NCI-H2227 treated with DMSO at 0.1 percent for 48 hours (cell line): ENCODE results near the gene UBR3.
"Not testable (repeated sequence)": the region's sequence is repeated elsewhere in the genome, so short reads cannot be mapped to it uniquely, and the experiment has no call there.

Experiments used
- DNase-seq: peaks from one replicate; lab custom pipeline; 2025; lab: John Stamatoyannopoulos, UW

UBR3 gene

GRCh38 chr2:170113168-170113894 lies 286.1 kb downstream of the UBR3 start:
- DNase-seq = no peak

GRCh38 chr2:170115501-170116229 lies 288.4 kb downstream of the UBR3 start:
- DNase-seq = no peak

- DNase-seq = no peak
Measured at GRCh38 chr2:170118641-170119040, 291.4 kb downstream of the UBR3 start.

GRCh38 chr2:170119326-170119725 lies 292.1 kb downstream of the UBR3 start:
- DNase-seq = not testable (repeated sequence)

- no peak for DNase-seq
Measured at GRCh38 chr2:170121689-170122088, 294.4 kb downstream of the UBR3 start.

GRCh38 chr2:170122883-170123547 lies 295.8 kb downstream of the UBR3 start:
- no peak for DNase-seq

GRCh38 chr2:170123593-170123992 lies 296.3 kb downstream of the UBR3 start:
- no peak for DNase-seq

GRCh38 chr2:170126138-170126728 lies 299.0 kb downstream of the UBR3 start:
- not testable (repeated sequence) for DNase-seq
